HCT116 (cell line): ENCODE results near the gene NDUFAF4. TPM values are rescaled to one million over a fixed set of nuclear protein-coding genes. Genes with fewer than 3 reads are reported as not detected.

ENCODE experiments used
- ATAC-seq: fragments of 200-7000 bp; cut with Tn5 transposase; 2 replicates; pipeline ENCODE4 v1.9.1; 2020; ENCODE audit warnings: mild to moderate bottlenecking, moderate library complexity
- BruUV-seq: library from RNA; stranded (reverse); fragments of 400-500 nt; replicated peaks from 2 replicates; lab custom pipeline; 2021; lab: Mats Ljungman, UMichigan
- CTCF ChIA-PET: fragments of 300-600 bp; sonication (Branson Sonifier 250); formaldehyde crosslinking; loops from one replicate; lab custom pipeline; 2021; ENCODE audit warnings: antibody characterized with exemption; lab: Charles Lee
- POLR2A ChIA-PET: fragments of 300-600, 350-600 bp; sonication (Branson Sonifier 250); formaldehyde crosslinking; loops from one replicate; lab custom pipeline; 2021; ENCODE audit warnings: antibody characterized with exemption; lab: Charles Lee
- RAD21 ChIA-PET, 2 experiments: fragments of 300-600 bp; sonication (Branson Sonifier 250); formaldehyde crosslinking; loops; one replicate each; lab custom pipeline; 2023; ENCODE audit warnings: low total read pairs in 2 of 2; ENCODE audit not compliant: uncharacterized antibody in 2 of 2, unreplicated experiment in 2 of 2, low non-redundant PET in 1 of 2; lab: Charles Lee
- DNase-seq: peaks from one replicate; pipeline ENCODE4 v3.0.0-alpha.2; 2010; ENCODE audit warnings: low read depth, low spot score
- H2AFZ ChIP-seq: fragments of 200-600 bp; shearing (Covaris generic), sonication (generic); 2 replicates; pipeline ENCODE4 v1.6.1; 2017; ENCODE audit warnings: low read depth, mixed run types, mixed read lengths, antibody characterized with exemption, low read length; ENCODE audit not compliant: poor library complexity, severe bottlenecking
- H3K27ac ChIP-seq: 2 replicates; pipeline ENCODE4 v1.5.1; 2012; ENCODE audit warnings: low read depth, low read length
- H3K27me3 ChIP-seq: fragments of 200-600 bp; sonication (generic); 2 replicates; pipeline ENCODE4 v1.6.1; 2016; ENCODE audit warnings: mixed run types, low read length, mixed read lengths; ENCODE audit not compliant: insufficient read depth
- H3K36me3 ChIP-seq, 2 experiments: fragments of 200-500 bp in 1 of 2; fragments of 200-600 bp in 1 of 2; sonication (Bioruptor generic) in 1 of 2; sonication (generic) in 1 of 2; 2 replicates each; pipeline versions ENCODE4 v1.5.1 to v1.6.1; 2014 to 2016; ENCODE audit warnings: low read length in 2 of 2, inconsistent platforms in 1 of 2, mixed read lengths in 1 of 2, mixed run types in 1 of 2; ENCODE audit not compliant: insufficient read depth in 2 of 2, control insufficient read depth in 1 of 2
- H3K4me1 ChIP-seq, 2 experiments: fragments of 200-600 bp in 1 of 2; sonication (generic) in 1 of 2; 2 replicates each; pipeline versions ENCODE4 v1.5.1 to v1.6.1; 2012 to 2017; ENCODE audit warnings: low read length in 2 of 2, inconsistent platforms in 1 of 2, mild to moderate bottlenecking in 1 of 2, mixed read lengths in 1 of 2, mixed run types in 1 of 2, moderate library complexity in 1 of 2; ENCODE audit not compliant: insufficient read depth in 2 of 2, control insufficient read depth in 1 of 2
- H3K4me2 ChIP-seq: fragments of 200-600 bp; sonication (generic); 2 replicates; pipeline ENCODE4 v1.6.1; 2017; ENCODE audit warnings: mixed run types, low read length, mixed read lengths
- H3K4me3 ChIP-seq, 2 experiments: fragments of 200-600 bp in 1 of 2; sonication (generic) in 1 of 2; replicated peaks in 1 of 2; 2 replicates each; pipeline ENCODE4 v1.5.1; 2011 to 2016; ENCODE audit warnings: low read length in 2 of 2, control low read depth in 1 of 2, low read depth in 1 of 2, mild to moderate bottlenecking in 1 of 2, mixed read lengths in 1 of 2, mixed run types in 1 of 2
- H3K79me2 ChIP-seq: fragments of 200-600 bp; sonication (generic); 2 replicates; pipeline ENCODE4 v1.6.1; 2017; ENCODE audit warnings: mild to moderate bottlenecking, mixed run types, low read length, moderate library complexity, mixed read lengths; ENCODE audit not compliant: insufficient read depth
- H3K9ac ChIP-seq: fragments of 200-600 bp; sonication (generic); 2 replicates; pipeline ENCODE4 v1.6.1; 2016; ENCODE audit warnings: low read length, mixed read lengths
- H3K9me2 ChIP-seq: fragments of 200-600 bp; sonication (generic), shearing (Covaris generic); 2 replicates; pipeline ENCODE4 v1.6.1; 2017; ENCODE audit warnings: mixed run types, mild to moderate bottlenecking, moderate library complexity; ENCODE audit not compliant: insufficient read depth
- H3K9me3 ChIP-seq, 2 experiments: fragments of 200-500 bp in 1 of 2; fragments of 200-600 bp in 1 of 2; sonication (Bioruptor generic) in 1 of 2; sonication (generic) in 1 of 2; 2 replicates each; pipeline ENCODE4 v1.6.1; 2014 to 2017; ENCODE audit warnings: low read length in 2 of 2, mixed read lengths in 2 of 2, inconsistent platforms in 1 of 2, low read depth in 1 of 2, mild to moderate bottlenecking in 1 of 2, mixed run types in 1 of 2, moderate library complexity in 1 of 2; ENCODE audit not compliant: control insufficient read depth in 1 of 2, insufficient read depth in 1 of 2
- H4K20me1 ChIP-seq: fragments of 200-600 bp; sonication (generic), shearing (Covaris generic); 2 replicates; pipeline ENCODE4 v1.6.1; 2017; ENCODE audit warnings: mixed run types, mild to moderate bottlenecking, moderate library complexity; ENCODE audit not compliant: insufficient read depth
- EZH2 ChIP-seq: fragments of 200-600 bp; sonication (generic); IDR thresholded peaks from 2 replicates; pipeline ENCODE4 v1.6.1; 2017; ENCODE audit warnings: antibody characterized with exemption, mixed run types
- JUND ChIP-seq: IDR thresholded peaks from 2 replicates; pipeline ENCODE4 v1.6.1; 2012
- POLR2A ChIP-seq: IDR thresholded peaks from 2 replicates; pipeline ENCODE4 v1.7.0; 2011; ENCODE audit warnings: borderline replicate concordance; ENCODE audit not compliant: insufficient read depth, insufficient read length; ENCODE audit errors: extremely low read depth
- RAD21 ChIP-seq: IDR thresholded peaks from 2 replicates; pipeline ENCODE4 v1.6.1; 2012; ENCODE audit warnings: low read depth, mild to moderate bottlenecking
- SIN3A ChIP-seq: IDR thresholded peaks from 2 replicates; pipeline ENCODE4 v1.6.1; 2012; ENCODE audit warnings: low read depth
- SP1 ChIP-seq: IDR thresholded peaks from 2 replicates; pipeline ENCODE4 v1.6.1; 2012; ENCODE audit warnings: low read depth
- SRF ChIP-seq: IDR thresholded peaks from 2 replicates; pipeline ENCODE4 v1.6.1; 2012; ENCODE audit warnings: low read depth
- ZFX ChIP-seq: fragments of 450-650 bp; IDR thresholded peaks from 2 replicates; pipeline ENCODE4 v1.6.1; 2017
- intact Hi-C: fragments of 100-400 bp; cut with micrococcal nuclease; formaldehyde crosslinking; loops from 2 replicates; pipeline ENCODE4 v1.10.0; 2022
- total RNA-seq: library from RNA; stranded (reverse); gene quantifications from one replicate; pipeline ENCODE4 v1.2.1, GENCODE V29; 2021; ENCODE audit not compliant: unreplicated experiment
- TF ChIP-seq, protein P1 (sequence below): IDR thresholded peaks from 2 replicates; pipeline ENCODE4 v1.6.1; 2011; ENCODE audit warnings: mild to moderate bottlenecking, low read length, moderate library complexity; ENCODE audit not compliant: insufficient replicate concordance; ENCODE audit errors: extremely low read depth
- TF ChIP-seq, protein P2 (sequence below): IDR thresholded peaks from 2 replicates; pipeline ENCODE4 v1.6.1; 2012
- TF ChIP-seq, protein P3 (sequence below), 3 experiments: fragments of 200-600 bp in 1 of 3; sonication (generic) in 1 of 3; IDR thresholded peaks in 2 of 3; conservative IDR thresholded peaks in 1 of 3; 2 replicates each; pipeline ENCODE4 v1.5.1; 2012 to 2017; ENCODE audit warnings: low read depth in 2 of 3, low read length in 2 of 3, antibody characterized with exemption in 1 of 3, borderline replicate concordance in 1 of 3, control low read depth in 1 of 3, mild to moderate bottlenecking in 1 of 3, mixed read lengths in 1 of 3, mixed run types in 1 of 3, moderate library complexity in 1 of 3; ENCODE audit not compliant: insufficient read depth in 1 of 3
- TF ChIP-seq, protein P4 (sequence below): IDR thresholded peaks from 2 replicates; pipeline ENCODE4 v1.6.1; 2012

The NDUFAF4 gene
- total RNA-seq, 1 experiment from 2014 or later: 62.4 TPM

DNA sequence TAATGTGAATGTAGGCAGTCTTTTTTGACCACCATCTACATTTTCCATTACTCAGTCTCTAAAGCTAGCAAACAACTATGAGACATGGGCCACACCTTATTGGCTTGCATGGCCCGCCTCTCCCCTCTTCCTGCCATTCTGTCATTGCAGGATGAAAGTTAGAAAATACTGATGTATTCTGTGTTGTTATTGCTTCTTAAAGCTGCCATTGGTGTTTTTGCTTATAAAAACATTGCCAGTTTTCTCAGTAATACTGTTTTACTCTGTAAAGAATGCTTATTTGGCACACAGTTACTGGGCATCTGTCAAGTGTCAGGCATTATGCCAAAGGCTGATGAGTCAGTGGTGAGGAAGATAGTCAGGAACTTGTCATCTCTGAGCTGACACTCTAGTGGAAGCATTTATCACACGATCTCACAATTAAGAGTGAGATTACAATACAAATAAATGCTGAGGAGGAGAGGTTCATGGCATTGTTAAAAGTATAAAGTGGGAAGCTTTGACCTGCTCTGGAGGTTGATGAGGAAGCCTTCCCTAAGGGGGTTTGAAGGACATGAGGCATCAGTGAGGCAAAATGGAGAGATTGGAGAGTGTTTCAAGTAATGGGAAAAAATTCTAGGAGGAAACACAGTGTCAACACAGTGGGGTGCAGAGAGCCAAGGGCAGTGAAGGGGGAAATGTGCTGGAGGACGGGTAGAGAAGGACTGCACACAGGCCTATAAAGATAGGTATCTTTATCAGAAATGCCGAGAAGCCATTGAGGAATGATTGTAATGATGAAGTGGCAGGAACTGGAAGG lies 41.5 kb upstream of the NDUFAF4 start (continued):
- TF ChIP-seq, protein P1, sequence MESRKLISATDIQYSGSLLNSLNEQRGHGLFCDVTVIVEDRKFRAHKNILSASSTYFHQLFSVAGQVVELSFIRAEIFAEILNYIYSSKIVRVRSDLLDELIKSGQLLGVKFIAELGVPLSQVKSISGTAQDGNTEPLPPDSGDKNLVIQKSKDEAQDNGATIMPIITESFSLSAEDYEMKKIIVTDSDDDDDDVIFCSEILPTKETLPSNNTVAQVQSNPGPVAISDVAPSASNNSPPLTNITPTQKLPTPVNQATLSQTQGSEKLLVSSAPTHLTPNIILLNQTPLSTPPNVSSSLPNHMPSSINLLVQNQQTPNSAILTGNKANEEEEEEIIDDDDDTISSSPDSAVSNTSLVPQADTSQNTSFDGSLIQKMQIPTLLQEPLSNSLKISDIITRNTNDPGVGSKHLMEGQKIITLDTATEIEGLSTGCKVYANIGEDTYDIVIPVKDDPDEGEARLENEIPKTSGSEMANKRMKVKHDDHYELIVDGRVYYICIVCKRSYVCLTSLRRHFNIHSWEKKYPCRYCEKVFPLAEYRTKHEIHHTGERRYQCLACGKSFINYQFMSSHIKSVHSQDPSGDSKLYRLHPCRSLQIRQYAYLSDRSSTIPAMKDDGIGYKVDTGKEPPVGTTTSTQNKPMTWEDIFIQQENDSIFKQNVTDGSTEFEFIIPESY: no peak
- TF ChIP-seq ZFX (no peak), JUND (peak; percentile 85)
- TF ChIP-seq, protein P2, sequence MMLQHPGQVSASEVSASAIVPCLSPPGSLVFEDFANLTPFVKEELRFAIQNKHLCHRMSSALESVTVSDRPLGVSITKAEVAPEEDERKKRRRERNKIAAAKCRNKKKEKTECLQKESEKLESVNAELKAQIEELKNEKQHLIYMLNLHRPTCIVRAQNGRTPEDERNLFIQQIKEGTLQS: no peak

DNA sequence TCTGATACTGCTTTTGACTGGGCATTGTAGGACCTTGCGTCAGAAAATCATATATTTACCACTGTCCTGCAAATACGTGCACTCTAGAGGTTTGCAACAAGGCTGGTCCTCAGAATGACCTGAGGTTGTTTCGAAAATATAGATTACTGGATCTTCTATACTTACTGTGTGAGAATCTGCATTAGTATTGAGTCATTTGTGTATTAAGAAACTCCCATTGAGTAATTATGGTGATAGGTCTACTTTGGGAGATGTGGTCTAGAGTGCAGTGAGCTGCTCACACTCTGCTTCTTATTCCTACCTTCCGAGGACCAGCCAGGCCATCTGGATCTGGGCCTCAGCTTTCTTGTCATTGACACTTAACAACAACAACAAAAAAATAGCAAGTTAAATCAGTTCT lies 36.4 kb upstream of the NDUFAF4 start:
- no peak overlapping the region for H3K4me3 ChIP-seq
- ChIA-PET POLR2A (no interaction called here), RAD21 (no interaction called here), CTCF (no interaction called here)
- no peaks in the 10 kb centered on the region for H3K36me3 ChIP-seq
- H2AFZ ChIP-seq: no peak overlapping the region
- H3K4me1 ChIP-seq: peaks cover 5 to 9% of the 10 kb centered on the region in 2 experiments; a peak in 3 of 4 replicates
- no peaks in the 10 kb centered on the region for H3K9me3 ChIP-seq
- no peaks in the 10 kb centered on the region for H3K27me3 ChIP-seq
- no peaks in the 10 kb centered on the region for H4K20me1 ChIP-seq
- no peaks in the 10 kb centered on the region for H3K9me2 ChIP-seq
- no peaks in the 10 kb centered on the region for H3K79me2 ChIP-seq
- ATAC-seq (no peak), DNase-seq (no peak)
- intact Hi-C loops: no loop called here
- no TSS peak for BruUV-seq
- H3K4me2 ChIP-seq: no peak overlapping the region
- TF ChIP-seq, protein P3, sequence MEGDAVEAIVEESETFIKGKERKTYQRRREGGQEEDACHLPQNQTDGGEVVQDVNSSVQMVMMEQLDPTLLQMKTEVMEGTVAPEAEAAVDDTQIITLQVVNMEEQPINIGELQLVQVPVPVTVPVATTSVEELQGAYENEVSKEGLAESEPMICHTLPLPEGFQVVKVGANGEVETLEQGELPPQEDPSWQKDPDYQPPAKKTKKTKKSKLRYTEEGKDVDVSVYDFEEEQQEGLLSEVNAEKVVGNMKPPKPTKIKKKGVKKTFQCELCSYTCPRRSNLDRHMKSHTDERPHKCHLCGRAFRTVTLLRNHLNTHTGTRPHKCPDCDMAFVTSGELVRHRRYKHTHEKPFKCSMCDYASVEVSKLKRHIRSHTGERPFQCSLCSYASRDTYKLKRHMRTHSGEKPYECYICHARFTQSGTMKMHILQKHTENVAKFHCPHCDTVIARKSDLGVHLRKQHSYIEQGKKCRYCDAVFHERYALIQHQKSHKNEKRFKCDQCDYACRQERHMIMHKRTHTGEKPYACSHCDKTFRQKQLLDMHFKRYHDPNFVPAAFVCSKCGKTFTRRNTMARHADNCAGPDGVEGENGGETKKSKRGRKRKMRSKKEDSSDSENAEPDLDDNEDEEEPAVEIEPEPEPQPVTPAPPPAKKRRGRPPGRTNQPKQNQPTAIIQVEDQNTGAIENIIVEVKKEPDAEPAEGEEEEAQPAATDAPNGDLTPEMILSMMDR (IDR thresholded peaks at IDR 0.05 in 2 of 3, conservative IDR thresholded peaks at IDR 0.05 in 1 of 3; ENCODE audit: borderline replicate concordance in 1 of 3, insufficient read depth in 1 of 3, low read depth in 2 of 3, low read length in 2 of 3): no peak
- TF ChIP-seq, protein P4, sequence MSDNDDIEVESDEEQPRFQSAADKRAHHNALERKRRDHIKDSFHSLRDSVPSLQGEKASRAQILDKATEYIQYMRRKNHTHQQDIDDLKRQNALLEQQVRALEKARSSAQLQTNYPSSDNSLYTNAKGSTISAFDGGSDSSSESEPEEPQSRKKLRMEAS: no peak
- no peak for TF ChIP-seq RAD21
- no peak for TF ChIP-seq SRF
- no peak for TF ChIP-seq JUND
- no peak for TF ChIP-seq SIN3A
- TF ChIP-seq SP1: no peak
- no peak for TF ChIP-seq POLR2A
- no peak for TF ChIP-seq EZH2
- H3K9ac ChIP-seq: no peak overlapping the region
- no peak overlapping the region for H3K27ac ChIP-seq
